Prostate gland (tissue), 2 donors: ENCODE results near the gene MEIS2. TPM values are rescaled to one million over a fixed set of nuclear protein-coding genes. Genes with fewer than 3 reads are reported as not detected.

Experiments used
- DNase-seq: peaks from one replicate; pipeline ENCODE4 v3.0.0-alpha.2; 2019; ENCODE audit warnings: low spot score
- H3K27ac ChIP-seq, 2 donors: fragments of 200-600 bp; sonication (generic); 2 replicates each; pipeline ENCODE4 v1.5.1; 2017 to 2019
- H3K27me3 ChIP-seq: fragments of 200-600 bp; sonication (generic); replicated peaks from 2 replicates; pipeline ENCODE4 v1.5.1; 2019; ENCODE audit not compliant: insufficient read depth
- H3K36me3 ChIP-seq, 2 donors: fragments of 200-600 bp; sonication (generic); 1 replicate in 1 of 2; 2 replicates in 1 of 2; pipeline versions ENCODE4 v1.5.1 to v1.8.1; 2017 to 2019
- H3K4me1 ChIP-seq: fragments of 200-600 bp; sonication (generic); replicated peaks from 2 replicates; pipeline ENCODE4 v1.5.1; 2019
- H3K4me3 ChIP-seq, 2 donors: fragments of 200-600 bp; sonication (generic); 2 replicates each; pipeline ENCODE4 v1.5.1; 2017 to 2019
- H3K9me3 ChIP-seq: fragments of 200-600 bp; sonication (generic); 2 replicates; pipeline ENCODE4 v1.5.1; 2017
- CTCF ChIP-seq, 4 experiments: fragments of 200-600 bp in 2 of 4; fragments of 450-650 bp in 2 of 4; sonication (generic) in 2 of 4; IDR thresholded peaks; 1 replicate in 3 of 4; 2 replicates in 1 of 4; pipeline ENCODE4 v1.5.1; 2016 to 2019; ENCODE audit warnings: antibody characterized with exemption in 4 of 4, mild to moderate bottlenecking in 2 of 4, moderate library complexity in 2 of 4
- POLR2A ChIP-seq: fragments of 450-650 bp; IDR thresholded peaks from one replicate; pipeline ENCODE4 v1.6.1; 2016; ENCODE audit warnings: antibody characterized with exemption, mild to moderate bottlenecking
- POLR2AphosphoS5 ChIP-seq: sonication (generic); formaldehyde crosslinking; IDR thresholded peaks from one replicate; pipeline ENCODE4 v1.6.1; 2017; ENCODE audit warnings: antibody characterized with exemption
- WGBS: methylation state at CpG from one replicate; pipeline ENCODE4 v1.1.5; 2018; 5-methylcytosine and 5-hydroxymethylcytosine counted together
- intact Hi-C: fragments of 100-400 bp; cut with DNase I; formaldehyde crosslinking; loops from one replicate; pipeline ENCODE4 v1.14.2; 2022
- total RNA-seq, 2 donors: library from RNA; depleted of rRNA; stranded (reverse); fragments of >200 nt; gene quantifications; one replicate each; pipeline ENCODE4 v1.1.0, GENCODE V29; 2016

Gene MEIS2
- total RNA-seq, 2 donors from 2014 or later, result 53.4 to 73.2 TPM

- no peak for DNase-seq
- no peak for TF ChIP-seq POLR2A
- no peak for TF ChIP-seq CTCF (IDR thresholded peaks at IDR 0.05)
- TF ChIP-seq POLR2AphosphoS5, result no peak
- WGBS, result 60% methylated on average over 1 of the region's 1 CpG
Measured at GRCh38 chr15:37009288-37009687, 91.1 kb downstream of the MEIS2 start.

GRCh38 chr15:37008205-37008604, 92.1 kb downstream of the MEIS2 start:
- Histone ChIP-seq H3K9me3 (no peaks in the 10 kb centered on the region), H3K36me3 (no peaks in the 10 kb centered on the region), H3K27me3 (no peaks in the 10 kb centered on the region), H3K4me1 (no peaks in the 10 kb centered on the region), H3K4me3 (no peak overlapping the region), H3K27ac (no peak overlapping the region)
- intact Hi-C loops, result no loop called here
- no peak for DNase-seq
- TF ChIP-seq POLR2AphosphoS5 (no peak), POLR2A (no peak), CTCF (IDR thresholded peaks at IDR 0.05) (no peak)
- WGBS, result 90% methylated on average over 3 of the region's 3 CpGs

More at GRCh38 chr15:37009288-37009687, 91.1 kb downstream of the MEIS2 start:
- H3K9me3 ChIP-seq, result no peaks in the 10 kb centered on the region
- H3K36me3 ChIP-seq, result no peaks in the 10 kb centered on the region
- intact Hi-C loops, result no loop called here
- no peak overlapping the region for H3K27ac ChIP-seq
- H3K4me1 ChIP-seq, result no peaks in the 10 kb centered on the region
- H3K27me3 ChIP-seq, result no peaks in the 10 kb centered on the region
- H3K4me3 ChIP-seq, result no peak overlapping the region

GRCh38 chr15:37007301-37007700, 93.0 kb downstream of the MEIS2 start:
- no peak for TF ChIP-seq POLR2AphosphoS5
- TF ChIP-seq CTCF (IDR thresholded peaks at IDR 0.05), result no peak
- TF ChIP-seq POLR2A, result no peak
- Histone ChIP-seq H3K27ac (no peak overlapping the region), H3K27me3 (no peaks in the 10 kb centered on the region), H3K4me3 (no peak overlapping the region), H3K9me3 (no peaks in the 10 kb centered on the region), H3K36me3 (no peaks in the 10 kb centered on the region), H3K4me1 (no peaks in the 10 kb centered on the region)
- intact Hi-C loops, result no loop called here
- no peak for DNase-seq
- 96% methylated on average over 2 of the region's 2 CpGs for WGBS

- TF ChIP-seq CTCF (IDR thresholded peaks at IDR 0.05), result no peak
- no peak for TF ChIP-seq POLR2A
- no peak for TF ChIP-seq POLR2AphosphoS5
- no peak for DNase-seq
- Histone ChIP-seq H3K4me1 (no peaks in the 10 kb centered on the region), H3K36me3 (no peaks in the 10 kb centered on the region), H3K27me3 (no peaks in the 10 kb centered on the region), H3K27ac (no peak overlapping the region), H3K4me3 (no peak overlapping the region), H3K9me3 (no peaks in the 10 kb centered on the region)
- WGBS, result 81% methylated on average over 8 of the region's 8 CpGs
- intact Hi-C loops, result no loop called here
Measured at GRCh38 chr15:37004981-37005735, 95.2 kb downstream of the MEIS2 start.

GRCh38 chr15:37004373-37004869, 95.9 kb downstream of the MEIS2 start:
- Histone ChIP-seq H3K4me3 (no peak overlapping the region), H3K36me3 (no peaks in the 10 kb centered on the region), H3K27ac (no peak overlapping the region), H3K9me3 (no peaks in the 10 kb centered on the region), H3K27me3 (no peaks in the 10 kb centered on the region), H3K4me1 (no peaks in the 10 kb centered on the region)
- intact Hi-C loops, result no loop called here
- no peak for DNase-seq
- 81% methylated on average over 4 of the region's 4 CpGs for WGBS
- TF ChIP-seq POLR2AphosphoS5 (no peak), POLR2A (no peak), CTCF (IDR thresholded peaks at IDR 0.05) (no peak)
